H1 (cell line): ENCODE results near the gene MTFR1L. TPM values are rescaled to one million over a fixed set of nuclear protein-coding genes. Genes with fewer than 3 reads are reported as not detected.
A peak's percentile ranks its signal among the peaks of the same experiment; 100 is the strongest.

Experiments used
- CTCF ChIA-PET: fragments of 300-600 bp; sonication (Branson Sonifier 250); formaldehyde crosslinking; loops from one replicate; lab custom pipeline; 2021; ENCODE audit not compliant: partially characterized antibody; lab: Charles Lee
- POLR2A ChIA-PET: fragments of 300-600 bp; sonication (Branson Sonifier 250); formaldehyde crosslinking; loops from one replicate; lab custom pipeline; 2021; ENCODE audit warnings: inconsistent platforms; ENCODE audit not compliant: partially characterized antibody; lab: Charles Lee
- DNase-seq, 2 experiments: peaks; one replicate each; pipeline versions ENCODE4 v3.0.0 to v3.0.0-alpha.2; 2010 to 2022; ENCODE audit warnings: low spot score in 2 of 2, low read depth in 1 of 2, mixed read lengths in 1 of 2
- FAIRE-seq: peaks from 2 replicates; lab custom pipeline; 2011; peaks lifted over from hg19 to GRCh38; lab: Jason Lieb, UNC
- H2AFZ ChIP-seq: 2 replicates; pipeline ENCODE4 v1.8.1; 2012; ENCODE audit warnings: low read length, inconsistent platforms
- H2AK5ac ChIP-seq: 2 replicates; pipeline ENCODE4 v1.6.1; 2013; ENCODE audit warnings: low read depth, low read length
- H2BK120ac ChIP-seq: replicated peaks from 2 replicates; pipeline ENCODE3; 2013; ENCODE audit warnings: low read depth, low read length, inconsistent platforms
- H2BK12ac ChIP-seq: 2 replicates; pipeline ENCODE4 v1.6.1; 2013; ENCODE audit warnings: low read depth, low read length
- H2BK15ac ChIP-seq: 2 replicates; pipeline ENCODE4 v1.6.1; 2013; ENCODE audit warnings: low read length
- H2BK20ac ChIP-seq: 2 replicates; pipeline ENCODE4 v1.6.1; 2013; ENCODE audit warnings: low read length
- H2BK5ac ChIP-seq: 2 replicates; pipeline ENCODE4 v1.6.1; 2013; ENCODE audit warnings: low read depth, low read length
- H3K14ac ChIP-seq: 2 replicates; pipeline ENCODE4 v1.6.1; 2013; ENCODE audit warnings: inconsistent platforms; ENCODE audit not compliant: insufficient read length
- H3K18ac ChIP-seq: 2 replicates; pipeline ENCODE4 v1.6.1; 2013; ENCODE audit warnings: low read length; ENCODE audit errors: extremely low read depth
- H3K23ac ChIP-seq: 2 replicates; pipeline ENCODE4 v1.6.1; 2013; ENCODE audit warnings: inconsistent platforms; ENCODE audit not compliant: insufficient read length
- H3K23me2 ChIP-seq: 2 replicates; pipeline ENCODE4 v1.6.1; 2013; ENCODE audit warnings: low read depth, low read length
- H3K27ac ChIP-seq: 2 replicates; pipeline ENCODE4 v1.6.1; 2011; ENCODE audit warnings: low read depth, low read length, inconsistent platforms
- H3K27me3 ChIP-seq, 4 experiments: replicated peaks in 1 of 4; 1 replicate in 1 of 4; 2 replicates in 3 of 4; pipeline versions ENCODE4 v1.6.1 to v1.8.1; 2011 to 2013; ENCODE audit warnings: low read length in 3 of 4, mild to moderate bottlenecking in 3 of 4, inconsistent platforms in 2 of 4, mixed read lengths in 2 of 4, moderate library complexity in 1 of 4; ENCODE audit not compliant: control insufficient read depth in 3 of 4, insufficient read depth in 3 of 4; ENCODE audit errors: extremely low read depth in 1 of 4
- H3K36me3 ChIP-seq, 4 experiments: 2 replicates each; pipeline versions ENCODE4 v1.6.1 to v1.8.1; 2011 to 2013; ENCODE audit warnings: mild to moderate bottlenecking in 4 of 4, low read length in 3 of 4, moderate library complexity in 2 of 4, control low read depth in 1 of 4, inconsistent platforms in 1 of 4; ENCODE audit not compliant: insufficient read depth in 4 of 4, control insufficient read depth in 2 of 4
- H3K4ac ChIP-seq: replicated peaks from 2 replicates; pipeline ENCODE3; 2013; ENCODE audit warnings: low read length, low read depth, mixed read lengths, inconsistent platforms; ENCODE audit not compliant: insufficient read length
- H3K4me1 ChIP-seq, 4 experiments: replicated peaks in 1 of 4; 1 replicate in 1 of 4; 2 replicates in 3 of 4; pipeline versions ENCODE4 v1.6.1 to v1.8.1; 2011 to 2013; ENCODE audit warnings: low read length in 3 of 4, inconsistent platforms in 2 of 4, mixed read lengths in 1 of 4; ENCODE audit not compliant: insufficient read depth in 4 of 4, control insufficient read depth in 3 of 4
- H3K4me2 ChIP-seq, 2 experiments: 2 replicates each; pipeline versions ENCODE4 v1.6.1 to v1.8.1; 2011 to 2013; ENCODE audit warnings: low read depth in 2 of 2, low read length in 2 of 2, control low read depth in 1 of 2, inconsistent platforms in 1 of 2, mild to moderate bottlenecking in 1 of 2; ENCODE audit not compliant: insufficient read depth in 1 of 2
- H3K4me3 ChIP-seq, 4 experiments: fragments of 200-600, 300-600 bp in 1 of 4; sonication (generic), shearing (Covaris generic), sonication (Bioruptor Twin) in 1 of 4; 2 replicates each; pipeline versions ENCODE4 v1.5.1 to v1.8.1; 2011 to 2016; ENCODE audit warnings: low read length in 4 of 4, low read depth in 3 of 4, control low read depth in 2 of 4, inconsistent platforms in 2 of 4, mild to moderate bottlenecking in 2 of 4, mixed read lengths in 1 of 4, moderate library complexity in 1 of 4; ENCODE audit not compliant: insufficient read depth in 2 of 4; ENCODE audit errors: extremely low read depth in 1 of 4
- H3K56ac ChIP-seq: replicated peaks from 2 replicates; pipeline ENCODE3; 2013; ENCODE audit warnings: low read depth, mild to moderate bottlenecking, mixed read lengths, low read length, inconsistent platforms; ENCODE audit not compliant: insufficient read length
- H3K79me1 ChIP-seq: 2 replicates; pipeline ENCODE4 v1.6.1; 2013; ENCODE audit warnings: low read depth, low read length, control low read depth
- H3K79me2 ChIP-seq, 2 experiments: 2 replicates each; pipeline versions ENCODE4 v1.6.1 to v1.8.1; 2012 to 2013; ENCODE audit warnings: low read length in 2 of 2, mild to moderate bottlenecking in 2 of 2, inconsistent platforms in 1 of 2; ENCODE audit not compliant: insufficient read depth in 2 of 2, control insufficient read depth in 1 of 2
- H3K9ac ChIP-seq, 4 experiments: replicated peaks in 1 of 4; 1 replicate in 1 of 4; 2 replicates in 3 of 4; pipeline versions ENCODE4 v1.6.1 to v1.8.1; 2011 to 2013; ENCODE audit warnings: low read depth in 3 of 4, low read length in 3 of 4, control low read depth in 2 of 4, mild to moderate bottlenecking in 2 of 4, moderate library complexity in 2 of 4, inconsistent platforms in 1 of 4; ENCODE audit errors: extremely low read depth in 1 of 4
- H3K9me3 ChIP-seq, 2 experiments: 2 replicates each; pipeline versions ENCODE4 v1.6.1 to v1.8.1; 2012 to 2013; ENCODE audit warnings: mild to moderate bottlenecking in 2 of 2, moderate library complexity in 2 of 2, control low read depth in 1 of 2, inconsistent platforms in 1 of 2, low read depth in 1 of 2, low read length in 1 of 2, mixed read lengths in 1 of 2; ENCODE audit not compliant: insufficient read depth in 2 of 2
- H4K20me1 ChIP-seq, 2 experiments: replicated peaks in 1 of 2; 2 replicates each; pipeline versions ENCODE3 to v1.8.1; 2011 to 2013; ENCODE audit warnings: inconsistent platforms in 2 of 2, low read length in 2 of 2, mild to moderate bottlenecking in 1 of 2; ENCODE audit not compliant: insufficient read depth in 2 of 2, control insufficient read depth in 1 of 2
- H4K5ac ChIP-seq: 2 replicates; pipeline ENCODE4 v1.6.1; 2013; ENCODE audit warnings: low read length, low read depth, mixed read lengths, inconsistent platforms; ENCODE audit not compliant: insufficient read length
- H4K8ac ChIP-seq: 2 replicates; pipeline ENCODE4 v1.8.0; 2013; ENCODE audit warnings: mild to moderate bottlenecking, moderate library complexity, low read length, inconsistent platforms; ENCODE audit not compliant: insufficient read depth; ENCODE audit errors: extremely low read depth
- H4K91ac ChIP-seq: replicated peaks from 2 replicates; pipeline ENCODE3; 2013; ENCODE audit warnings: low read length, mixed read lengths, inconsistent platforms; ENCODE audit not compliant: insufficient read length
- CEBPB ChIP-seq: IDR thresholded peaks from 2 replicates; pipeline ENCODE4 v1.6.1; 2012; ENCODE audit warnings: low read depth, low read length
- CREB1 ChIP-seq: IDR thresholded peaks from 2 replicates; pipeline ENCODE4 v1.6.1; 2012; ENCODE audit warnings: inconsistent platforms
- EP300 ChIP-seq, 2 experiments: IDR thresholded peaks; 1 replicate in 1 of 2; 2 replicates in 1 of 2; pipeline ENCODE4 v1.6.1; 2011 to 2012; ENCODE audit warnings: low read depth in 2 of 2, low read length in 2 of 2, mild to moderate bottlenecking in 2 of 2, borderline replicate concordance in 1 of 2, inconsistent platforms in 1 of 2, moderate library complexity in 1 of 2
- POLR2AphosphoS5 ChIP-seq: IDR thresholded peaks from 2 replicates; pipeline ENCODE4 v1.6.1; 2011; ENCODE audit warnings: low read depth, low read length
- POU5F1 ChIP-seq: IDR thresholded peaks from 2 replicates; pipeline ENCODE4 v1.6.1; 2011; ENCODE audit warnings: low read depth, mild to moderate bottlenecking, low read length, moderate library complexity
- RBBP5 ChIP-seq: IDR thresholded peaks from 2 replicates; pipeline ENCODE4 v1.7.1; 2012; ENCODE audit warnings: low read depth, mild to moderate bottlenecking, inconsistent platforms, low read length, moderate library complexity, borderline replicate concordance
- TEAD4 ChIP-seq: IDR thresholded peaks from 2 replicates; pipeline ENCODE4 v1.6.1; 2012; ENCODE audit warnings: low read depth, low read length, inconsistent platforms, mixed read lengths
- WGBS, 2 experiments: shearing (Covaris generic) in 1 of 2; methylation state at CpG; one replicate each; pipeline versions ENCODE4 v1.1.6 to v1.1.7; 2013 to 2015; ENCODE audit warnings: low lambda C conversion rate in 2 of 2, mixed read lengths in 2 of 2, inconsistent platforms in 1 of 2, low coverage in 1 of 2, missing lambda C conversion rate in 1 of 2; ENCODE audit not compliant: insufficient replicate concordance in 2 of 2, insufficient coverage in 1 of 2, insufficient read length in 1 of 2; ENCODE audit errors: extremely low coverage in 1 of 2, missing lambda C conversion rate in 1 of 2; 5-methylcytosine and 5-hydroxymethylcytosine counted together
- polyA plus RNA-seq, 7 experiments: library from polyadenylated mRNA; depleted of rRNA in 3 of 7; stranded (reverse) in 5 of 7; unstranded in 2 of 7; fragments of >200 nt in 5 of 7; fragments of 200-250 nt in 2 of 7; gene quantifications; 1 replicate in 5 of 7; 2 replicates in 1 of 7; 4 replicates in 1 of 7; pipeline versions ENCODE4 v1.2.1 to v1.2.3, GENCODE V29; 2011 to 2013; ENCODE audit warnings: missing spikeins in 2 of 7, mixed read lengths in 2 of 7
- total RNA-seq: library from RNA; stranded (reverse); fragmentation: NEBNext Ultra II Directional; extraction: Animal tissue kit (Norgen Biotek cat#: 25700); gene quantifications from 2 replicates; pipeline ENCODE4 v1.2.1, GENCODE V29; 2021

MTFR1L gene
- total and polyA plus RNA-seq, 2 of the 8 experiments (the other 6 are each of a cell fraction or from before 2014, with no cell fraction given), result 20.8 to 23.1 TPM

DNA sequence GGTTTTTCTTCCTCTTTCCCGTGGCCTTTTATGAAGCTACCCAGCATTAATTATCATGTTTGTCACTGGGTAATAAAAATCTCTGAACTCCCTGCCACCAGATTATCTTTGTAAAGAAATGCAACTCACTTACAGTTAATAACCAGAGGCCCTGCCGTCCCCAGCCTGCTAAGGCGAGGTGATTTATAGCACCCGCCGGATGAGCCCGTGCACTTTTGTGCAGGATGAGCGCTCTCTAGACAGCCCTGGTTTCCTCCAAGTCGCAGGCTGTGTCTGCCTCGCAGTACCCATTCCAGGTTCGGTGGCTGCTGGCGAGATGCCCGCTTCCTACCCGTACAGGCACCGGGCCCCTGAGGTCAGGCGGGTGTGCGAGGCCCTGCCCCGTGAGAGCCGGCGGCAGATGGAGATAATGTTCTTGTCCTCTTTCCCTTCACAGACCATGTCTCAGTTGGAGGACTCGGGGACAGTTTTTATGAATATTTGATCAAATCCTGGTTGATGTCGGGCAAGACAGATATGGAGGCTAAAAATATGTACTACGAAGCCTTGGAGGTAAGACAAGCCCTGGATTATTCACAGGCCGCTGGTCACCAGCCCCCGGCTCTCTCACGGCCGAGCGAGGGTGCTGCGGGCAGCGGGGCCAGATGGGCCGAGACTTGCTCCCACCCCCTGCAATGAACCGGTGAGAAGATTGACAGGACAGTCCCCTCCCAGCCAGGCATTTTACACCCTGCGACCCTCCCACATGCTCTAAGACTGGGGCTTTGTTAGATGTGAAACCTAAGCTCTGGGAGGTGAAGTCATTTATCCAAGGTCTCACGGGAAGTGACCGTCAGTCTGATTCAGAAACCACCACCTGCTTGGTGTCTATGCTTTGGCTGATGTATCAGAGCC, 48.3 kb upstream of the MTFR1L start:
- H2BK12ac ChIP-seq, result peak overlapping the region; percentile 92; the same call in 1 of the 2 replicates
- H3K79me2 ChIP-seq, result no peaks in the 10 kb centered on the region
- H4K5ac ChIP-seq, result no peak overlapping the region
- peak overlapping the region; percentile 88; the same call in 1 of the 2 replicates for H2BK15ac ChIP-seq
- 85% methylated on average over 34 of the region's 34 CpGs; no CpG with 5 or more reads in 1 of the 2 experiments for WGBS, 2 experiments
- no peaks in the 10 kb centered on the region for H3K36me3 ChIP-seq
- peak overlapping the region; percentile 38; the same call in 1 of the 2 replicates for H3K18ac ChIP-seq
- H3K9me3 ChIP-seq, result no peaks in the 10 kb centered on the region
- H3K4me1 ChIP-seq, result peaks cover 0 to 9% (median 3%) of the 10 kb centered on the region in 4 experiments; a peak in 4 of 7 replicates
- H4K91ac ChIP-seq, result peak overlapping the region; percentile 76
- no peak overlapping the region for H3K27ac ChIP-seq
- H4K20me1 ChIP-seq, result peaks cover 0 to 9% of the 10 kb centered on the region in 2 experiments
- H2BK5ac ChIP-seq, result 0 out of 2 replicates have a peak overlapping the region, but pooled peaks have one; percentile 35
- no peak for DNase-seq
- POLR2A ChIA-PET, result interaction anchor here (1.1 kb wide), 2 partner anchors 9 to 11 kb away, joined by 3 to 4 read pairs; no protein-coding TSS in a partner anchor
- no peak for FAIRE-seq
- peak overlapping the region; percentile 82 for H4K8ac ChIP-seq
- H3K4me3 ChIP-seq, result no peak overlapping the region
- 0 out of 7 replicates have a peak overlapping the region, but pooled peaks of 1 of the 4 experiments have one; percentile 8 for H3K9ac ChIP-seq
- no peak overlapping the region for H3K56ac ChIP-seq
- no peak overlapping the region for H2BK20ac ChIP-seq
- TF ChIP-seq CEBPB (no peak), EP300 (IDR thresholded peaks at IDR 0.05; ENCODE audit: borderline replicate concordance in 1 of 2, low read depth in 2 of 2, low read length in 2 of 2) (no peak), POU5F1 (no peak), POLR2AphosphoS5 (no peak), CREB1 (no peak), TEAD4 (no peak), RBBP5 (no peak)
- CTCF ChIA-PET, result interaction anchor here (0.6 to 2.4 kb wide), 8 partner anchors 12 to 267 kb away, joined by 3 to 13 read pairs (median 3); no protein-coding TSS in a partner anchor
- peak overlapping the region; percentile 84; the same call in 1 of the 2 replicates for H2AK5ac ChIP-seq
- H3K23ac ChIP-seq, result no peak overlapping the region
- H3K14ac ChIP-seq, result no peak overlapping the region
- H3K23me2 ChIP-seq, result peaks cover 23% of the 10 kb centered on the region; the same call in 1 of the 2 replicates
- H3K27me3 ChIP-seq, result no peaks in the 10 kb centered on the region
- H2AFZ ChIP-seq, result no peak overlapping the region
- H3K79me1 ChIP-seq, result no peaks in the 10 kb centered on the region
- no peak overlapping the region for H3K4me2 ChIP-seq
- H3K4ac ChIP-seq, result no peak overlapping the region
- no peak overlapping the region for H2BK120ac ChIP-seq
